ENCODE measurements around the gene LRRC58. TPM values are rescaled to one million over a fixed set of nuclear protein-coding genes. Genes with fewer than 3 reads are reported as not detected.

LRRC58 gene
- total RNA-seq, 1 donor from 2014 or later = 8.7 TPM

DNA sequence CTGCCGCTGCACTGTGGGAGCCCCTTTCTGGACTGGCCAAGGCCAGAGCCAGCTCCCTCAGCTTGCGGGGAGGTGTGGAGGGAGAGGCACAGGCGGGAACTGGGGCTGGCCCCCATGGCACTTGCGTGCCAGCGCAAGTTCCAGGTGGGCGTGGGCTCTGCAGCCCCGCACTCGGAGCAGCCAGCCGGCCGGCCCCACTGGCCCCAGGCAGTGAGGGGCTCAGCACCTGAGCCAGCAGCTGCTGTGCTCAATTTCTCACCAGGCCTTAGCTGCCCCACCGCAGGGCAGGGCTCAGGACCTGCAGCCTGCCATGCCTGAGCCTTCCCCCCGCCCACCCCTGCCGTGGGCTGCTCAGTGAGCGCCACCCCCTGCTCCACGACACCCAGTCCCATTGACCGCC lies 59.5 kb downstream of the LRRC58 start:
- intact Hi-C loops (cut with DNase I) = no loop called here
- no peak for ATAC-seq
- no peak for DNase-seq (ENCODE audit: missing footprints)

GRCh38 chr3:120286465-120286864 lies 62.7 kb downstream of the LRRC58 start:
- DNase-seq (ENCODE audit: missing footprints) (no peak), ATAC-seq (no peak)
- intact Hi-C loops (cut with DNase I) = no loop called here

GRCh38 chr3:120285508-120285841 lies 63.7 kb downstream of the LRRC58 start:
- ATAC-seq = no peak
- no peak for DNase-seq (ENCODE audit: missing footprints)
- intact Hi-C loops (cut with DNase I) = no loop called here

DNA sequence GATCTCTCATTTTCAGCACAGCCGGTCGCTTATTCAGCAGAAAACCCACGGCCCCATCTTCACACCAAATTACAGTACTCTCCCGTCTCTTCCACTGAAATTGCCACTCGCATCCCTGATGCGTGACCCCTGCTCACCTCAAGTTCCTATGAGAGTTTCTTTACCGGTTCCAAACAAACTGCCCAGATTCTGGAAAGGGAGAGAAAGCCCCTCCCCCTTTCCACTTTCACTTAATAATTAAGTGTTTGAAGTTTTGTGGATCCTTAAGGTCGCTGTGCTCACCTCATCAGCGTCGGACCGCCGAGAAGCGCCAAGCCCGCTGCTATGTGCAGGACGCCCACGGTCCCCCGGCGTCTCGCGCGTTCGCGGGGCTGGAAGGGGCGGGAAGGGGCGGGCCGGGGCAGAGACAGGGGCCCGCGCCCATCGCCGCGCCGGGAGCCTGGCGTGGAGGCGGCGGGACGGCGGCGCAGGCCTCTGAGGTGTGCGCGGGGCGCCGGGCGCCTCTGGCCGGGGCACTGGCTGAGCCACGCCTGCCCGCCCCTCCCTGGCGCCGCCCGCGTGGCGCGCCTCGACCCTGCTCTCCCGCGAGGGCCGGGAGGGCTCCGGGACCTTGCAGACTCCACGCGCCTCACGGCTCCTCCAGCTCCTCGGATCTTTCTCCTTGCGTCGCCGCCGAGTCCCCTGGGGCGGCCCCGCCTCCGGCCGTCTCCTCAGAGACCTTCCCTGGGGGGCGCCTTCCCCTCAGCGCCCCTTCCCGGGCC lies 64.2 kb downstream of the LRRC58 start, which contains the start of gene GPR156:
GPR156 (minus strand) TSS at position 476 of the 761 bp plus-strand sequence. CDS start 41,124 bp downstream, outside the sequence.
- DNase-seq (ENCODE audit: missing footprints) (no peak), ATAC-seq (peak; percentile 73)

DNA sequence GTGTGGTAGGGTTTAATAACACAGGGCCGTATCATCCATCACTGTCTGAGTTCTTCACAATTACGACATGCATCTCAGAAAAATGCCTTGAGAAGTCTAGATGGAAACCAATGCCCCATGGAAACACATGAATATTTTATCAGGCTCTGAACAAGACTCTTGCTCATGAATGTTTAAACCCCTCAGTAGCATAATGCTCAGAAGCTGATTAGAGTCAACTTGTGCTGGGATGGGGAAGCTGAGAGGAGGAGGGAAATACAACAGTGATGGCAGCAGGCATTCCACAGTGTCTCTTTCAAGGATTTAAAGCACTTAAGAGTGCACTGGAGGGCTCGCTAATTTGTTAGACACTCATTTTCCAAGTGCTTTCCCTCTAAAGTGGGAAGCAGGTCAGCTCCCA lies 67.9 kb downstream of the LRRC58 start:
- intact Hi-C loops (cut with DNase I) = no loop called here
- ATAC-seq = no peak
- DNase-seq (ENCODE audit: missing footprints) = no peak

More for the DNA sequence above, 64.2 kb downstream of the LRRC58 start, which contains the start of gene GPR156:
- intact Hi-C loops (cut with DNase I) = no loop called here

- DNase-seq (ENCODE audit: missing footprints) = no peak
- no peak for ATAC-seq
- intact Hi-C loops (cut with DNase I) = no loop called here
Measured at GRCh38 chr3:120280566-120280965, 68.6 kb downstream of the LRRC58 start.

DNA sequence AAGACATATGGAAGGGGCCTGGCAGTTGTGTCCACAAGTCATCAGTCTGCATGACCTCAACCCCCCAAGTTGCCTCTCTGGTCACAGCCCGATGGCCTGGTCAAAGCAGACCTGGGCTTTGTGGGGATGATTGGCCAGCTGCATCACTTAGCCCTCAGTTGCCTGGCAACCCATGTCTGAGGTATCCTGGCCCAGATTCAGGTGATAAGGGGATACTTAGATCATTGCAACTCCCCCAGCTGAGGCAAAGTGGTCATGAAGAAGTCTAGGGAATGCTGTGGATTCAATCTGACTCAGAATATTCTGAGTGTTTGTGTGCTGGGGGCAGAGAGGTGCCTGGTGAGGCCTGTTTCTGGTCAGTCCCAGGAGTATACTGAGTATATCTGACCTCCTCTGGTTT lies 69.1 kb downstream of the LRRC58 start:
- intact Hi-C loops (cut with DNase I) = no loop called here
- ATAC-seq = no peak
- DNase-seq (ENCODE audit: missing footprints) = no peak

DNA sequence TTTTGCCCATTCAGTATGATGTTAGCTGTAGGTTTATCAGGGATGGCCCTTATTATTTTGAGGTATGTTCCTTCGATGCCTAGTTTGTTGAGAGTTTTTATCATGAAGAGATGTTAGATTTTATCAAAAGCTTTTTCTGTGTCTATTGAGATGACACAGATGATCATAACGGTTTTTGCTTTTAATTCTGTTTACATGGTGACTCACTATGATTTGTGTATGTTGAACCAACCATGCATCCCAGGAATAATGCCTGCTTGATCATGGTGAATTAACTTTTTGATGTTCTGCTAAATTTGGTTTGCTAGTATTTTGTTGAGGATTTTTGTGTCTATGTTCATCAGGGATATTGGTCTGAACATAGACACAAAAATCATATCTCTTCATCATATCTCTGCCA lies 72.4 kb downstream of the LRRC58 start:
- intact Hi-C loops (cut with DNase I) = no loop called here
- no peak for ATAC-seq
- no peak for DNase-seq (ENCODE audit: missing footprints)

DNA sequence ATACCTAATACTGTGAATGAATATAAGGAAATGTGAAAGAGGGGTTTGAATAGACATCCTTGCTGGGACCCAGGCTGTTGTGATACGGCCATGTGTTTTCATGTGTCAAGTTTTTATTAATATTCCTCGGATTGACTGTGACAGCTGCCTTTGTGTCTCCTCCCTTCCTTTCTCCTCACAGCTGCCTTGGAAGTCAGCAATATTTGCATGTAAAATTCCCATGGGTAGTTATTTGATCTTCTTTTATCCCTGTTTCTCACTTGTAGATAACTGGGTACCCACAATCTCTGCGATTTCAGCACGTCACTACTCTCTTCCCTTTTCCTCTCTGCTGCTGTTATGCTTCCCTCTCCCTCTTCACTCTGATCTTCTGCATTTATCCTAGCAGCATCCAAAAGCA lies 73.5 kb downstream of the LRRC58 start:
- DNase-seq (ENCODE audit: missing footprints) = no peak
- intact Hi-C loops (cut with DNase I) = no loop called here
- ATAC-seq = no peak

- DNase-seq (ENCODE audit: missing footprints) (no peak), ATAC-seq (peak; percentile 83)
- intact Hi-C loops (cut with DNase I) = no loop called here
Measured at GRCh38 chr3:120274739-120275167, 74.4 kb downstream of the LRRC58 start.

Other genes starting within 250 kb of the LRRC58 start
- not detected for gene GPR156, start 64.1 kb downstream of the LRRC58 start, total RNA-seq
- 217 TPM for gene FSTL1, start 101.6 kb upstream of the LRRC58 start, total RNA-seq
- gene NDUFB4, start 247.0 kb upstream of the LRRC58 start, total RNA-seq = 629 TPM